Breast epithelium (tissue), 4 donors: Measurements from ENCODE around the gene TTC6. TPM values are rescaled to one million over a fixed set of nuclear protein-coding genes. Genes with fewer than 3 reads are reported as not detected.

Source experiments
- DNase-seq, 2 donors: peaks; one replicate each; pipeline ENCODE4 v3.0.0-alpha.2; 2019; ENCODE audit warnings: low spot score in 2 of 2
- H3K27ac ChIP-seq, 2 donors: fragments of 200-600 bp; sonication (generic) in 1 of 2; one replicate each; pipeline ENCODE4 v1.5.1; 2016 to 2019; ENCODE audit warnings: mild to moderate bottlenecking in 1 of 2
- H3K27me3 ChIP-seq, 2 donors: fragments of 200-600 bp; sonication (generic) in 1 of 2; one replicate each; pipeline versions ENCODE4 v1.5.1 to v1.6.0; 2017 to 2019; ENCODE audit warnings: control low read depth in 1 of 2, mild to moderate bottlenecking in 1 of 2
- H3K36me3 ChIP-seq: fragments of 200-600 bp; one replicate; pipeline ENCODE4 v1.5.1; 2019
- H3K4me1 ChIP-seq, 2 donors: fragments of 200-600 bp; sonication (generic); one replicate each; pipeline ENCODE4 v1.5.1; 2016 to 2019; ENCODE audit warnings: control low read depth in 1 of 2
- H3K4me3 ChIP-seq, 3 donors: fragments of 200-600 bp; sonication (generic); 1 replicate in 2 of 3; 2 replicates in 1 of 3; pipeline ENCODE4 v1.5.1; 2016 to 2019; ENCODE audit warnings: mild to moderate bottlenecking in 3 of 3, moderate library complexity in 2 of 3
- H3K9me3 ChIP-seq, 2 donors: fragments of 200-600 bp; sonication (generic) in 1 of 2; one replicate each; pipeline ENCODE4 v1.5.1; 2016 to 2019; ENCODE audit warnings: control low read depth in 1 of 2
- POLR2A ChIP-seq: fragments of 450-650 bp; IDR thresholded peaks from one replicate; pipeline ENCODE4 v1.6.1; 2016; ENCODE audit warnings: antibody characterized with exemption, mild to moderate bottlenecking, moderate library complexity
- POLR2AphosphoS5 ChIP-seq, 3 donors: sonication (generic); formaldehyde crosslinking; IDR thresholded peaks; one replicate each; pipeline ENCODE4 v1.6.1; 2017; ENCODE audit warnings: antibody characterized with exemption in 3 of 3
- intact Hi-C: fragments of 100-400 bp; cut with DNase I; formaldehyde crosslinking; loops from one replicate; pipeline ENCODE4 v1.15.1; 2023; ENCODE audit warnings: low total_unique reads
- total RNA-seq, 3 donors: library from RNA; depleted of rRNA; stranded (reverse); fragments of >200 nt; gene quantifications; one replicate each; pipeline ENCODE4 v1.1.0, GENCODE V29; 2016
- TF ChIP-seq, protein P1 (sequence below), 3 donors: fragments of 450-650 bp; IDR thresholded peaks; one replicate each; pipeline ENCODE4 v1.5.1; 2016 to 2017; ENCODE audit warnings: antibody characterized with exemption in 3 of 3, mild to moderate bottlenecking in 3 of 3, moderate library complexity in 3 of 3

Gene TTC6
- total RNA-seq, 3 donors from 2014 or later = 74.7 to 78.6 TPM; not detected in 1

GRCh38 chr14:37603688-37604251, 8.3 kb downstream of the TTC6 start:
- TF ChIP-seq POLR2AphosphoS5 (IDR thresholded peaks at IDR 0.05) (no peak), POLR2A (no peak)
- TF ChIP-seq, protein P1, sequence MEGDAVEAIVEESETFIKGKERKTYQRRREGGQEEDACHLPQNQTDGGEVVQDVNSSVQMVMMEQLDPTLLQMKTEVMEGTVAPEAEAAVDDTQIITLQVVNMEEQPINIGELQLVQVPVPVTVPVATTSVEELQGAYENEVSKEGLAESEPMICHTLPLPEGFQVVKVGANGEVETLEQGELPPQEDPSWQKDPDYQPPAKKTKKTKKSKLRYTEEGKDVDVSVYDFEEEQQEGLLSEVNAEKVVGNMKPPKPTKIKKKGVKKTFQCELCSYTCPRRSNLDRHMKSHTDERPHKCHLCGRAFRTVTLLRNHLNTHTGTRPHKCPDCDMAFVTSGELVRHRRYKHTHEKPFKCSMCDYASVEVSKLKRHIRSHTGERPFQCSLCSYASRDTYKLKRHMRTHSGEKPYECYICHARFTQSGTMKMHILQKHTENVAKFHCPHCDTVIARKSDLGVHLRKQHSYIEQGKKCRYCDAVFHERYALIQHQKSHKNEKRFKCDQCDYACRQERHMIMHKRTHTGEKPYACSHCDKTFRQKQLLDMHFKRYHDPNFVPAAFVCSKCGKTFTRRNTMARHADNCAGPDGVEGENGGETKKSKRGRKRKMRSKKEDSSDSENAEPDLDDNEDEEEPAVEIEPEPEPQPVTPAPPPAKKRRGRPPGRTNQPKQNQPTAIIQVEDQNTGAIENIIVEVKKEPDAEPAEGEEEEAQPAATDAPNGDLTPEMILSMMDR (IDR thresholded peaks at IDR 0.05) = no peak

DNA sequence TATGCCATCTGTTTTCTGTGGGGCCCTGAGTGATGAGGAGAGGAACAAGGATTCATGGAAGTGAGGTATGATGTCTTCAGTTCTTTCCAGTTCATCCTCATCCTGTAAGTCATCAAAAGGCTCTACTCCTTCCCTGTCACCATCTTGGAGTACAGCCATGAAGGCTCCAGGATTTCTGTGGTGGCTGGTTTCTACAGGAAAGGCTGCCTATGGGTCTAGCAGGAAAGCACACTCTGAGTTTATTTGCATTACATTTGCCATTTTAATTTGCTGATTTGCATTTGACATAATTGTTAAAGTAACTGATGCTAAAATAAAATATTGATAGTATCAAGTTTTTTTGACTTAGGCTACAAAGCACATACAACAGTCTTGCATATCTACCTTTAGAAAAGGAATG, 11.2 kb downstream of the TTC6 start:
- no peak for TF ChIP-seq POLR2A
- TF ChIP-seq POLR2AphosphoS5 (IDR thresholded peaks at IDR 0.05) = no peak
- TF ChIP-seq, protein P1 (IDR thresholded peaks at IDR 0.05) = no peak
- intact Hi-C loops = no loop called here
- peaks cover 0 to 4% of the 10 kb centered on the region in 2 donors for H3K9me3 ChIP-seq

More at GRCh38 chr14:37603688-37604251, 8.3 kb downstream of the TTC6 start:
- Histone ChIP-seq H3K4me1 (no peaks in the 10 kb centered on the region), H3K9me3 (no peaks in the 10 kb centered on the region), H3K27ac (peak overlapping the region in 1 of 2 donors; percentile 38), H3K36me3 (no peaks in the 10 kb centered on the region), H3K27me3 (peaks cover 8 to 71% of the 10 kb centered on the region in 2 donors), H3K4me3 (peak overlapping the region in 1 of 3 donors; percentile 8)
- no peak for DNase-seq
- intact Hi-C loops = no loop called here

DNA sequence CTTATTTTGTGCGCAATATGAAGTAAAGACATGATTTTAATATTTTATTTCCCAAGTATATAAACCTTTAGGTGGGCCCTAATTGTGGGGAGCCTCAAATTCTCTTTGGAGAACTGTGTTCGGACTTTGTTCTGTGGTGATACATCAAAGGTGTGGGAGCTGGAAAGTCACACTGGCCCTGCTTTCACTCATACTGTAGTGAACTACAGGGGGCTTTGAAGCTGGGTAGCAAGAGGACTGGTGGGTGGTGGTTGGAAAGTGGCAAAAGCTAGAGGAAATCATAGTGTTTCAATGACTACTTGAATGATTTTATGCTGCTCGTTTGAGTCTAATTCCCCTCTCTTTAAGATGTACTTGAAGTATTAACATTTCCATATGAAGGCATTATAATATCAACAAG, 13.2 kb downstream of the TTC6 start:
- TF ChIP-seq, protein P1 (IDR thresholded peaks at IDR 0.05) = no peak
- TF ChIP-seq POLR2A (no peak), POLR2AphosphoS5 (IDR thresholded peaks at IDR 0.05) (no peak)
- Histone ChIP-seq H3K9me3 (peaks cover 4 to 10% of the 10 kb centered on the region in 2 donors), H3K4me1 (no peaks in the 10 kb centered on the region), H3K4me3 (no peak overlapping the region), H3K36me3 (no peaks in the 10 kb centered on the region), H3K27me3 (peaks cover 2 to 42% of the 10 kb centered on the region in 2 donors), H3K27ac (no peak overlapping the region)
- intact Hi-C loops = no loop called here
- no peak for DNase-seq

More for the DNA sequence above, 11.2 kb downstream of the TTC6 start:
- Histone ChIP-seq H3K4me1 (no peaks in the 10 kb centered on the region), H3K4me3 (no peak overlapping the region), H3K27me3 (peaks cover 2 to 56% of the 10 kb centered on the region in 2 donors), H3K36me3 (no peaks in the 10 kb centered on the region), H3K27ac (no peak overlapping the region)
- no peak for DNase-seq

GRCh38 chr14:37610945-37611523, 15.6 kb downstream of the TTC6 start:
- Histone ChIP-seq H3K4me1 (no peaks in the 10 kb centered on the region), H3K9me3 (peaks cover 12 to 33% of the 10 kb centered on the region in 2 donors), H3K27me3 (peaks cover 0 to 25% of the 10 kb centered on the region in 2 donors), H3K27ac (peak overlapping the region; percentile 73 to 87), H3K36me3 (peaks cover 3% of the 10 kb centered on the region), H3K4me3 (peak overlapping the region in 2 of 3 donors; percentile 32 to 56)
- TF ChIP-seq, protein P1 (IDR thresholded peaks at IDR 0.05) = no peak
- no peak for TF ChIP-seq POLR2A
- no peak for TF ChIP-seq POLR2AphosphoS5 (IDR thresholded peaks at IDR 0.05)
- intact Hi-C loops = no loop called here
- DNase-seq = no peak

- Histone ChIP-seq H3K4me3 (peak overlapping the region in 1 of 3 donors; percentile 6), H3K9me3 (peaks cover 14 to 38% of the 10 kb centered on the region in 2 donors), H3K27me3 (peaks cover 0 to 16% of the 10 kb centered on the region in 2 donors), H3K36me3 (peaks cover 3% of the 10 kb centered on the region), H3K27ac (no peak overlapping the region), H3K4me1 (no peaks in the 10 kb centered on the region)
- DNase-seq = no peak
- no peak for TF ChIP-seq POLR2AphosphoS5 (IDR thresholded peaks at IDR 0.05)
- TF ChIP-seq, protein P1 (IDR thresholded peaks at IDR 0.05) = no peak
- no peak for TF ChIP-seq POLR2A
- intact Hi-C loops = no loop called here
These were observed 20.3 kb downstream of the TTC6 start for GRCh38 chr14:37615582-37616289.
